Fibroblast of lung (primary cell): ENCODE measurements around the gene UBA1. TPM values are rescaled to one million over a fixed set of nuclear protein-coding genes. Genes with fewer than 3 reads are reported as not detected.

Experiments used
- DNase-seq, 2 donors: peaks; one replicate each; pipeline versions ENCODE4 v3.0.0 to v3.0.0-alpha.2; 2010; ENCODE audit warnings: low read depth in 2 of 2
- H2AFZ ChIP-seq: 2 replicates; pipeline ENCODE4 v1.5.1; 2012; ENCODE audit warnings: low read length, control low read depth, inconsistent platforms
- H3K27ac ChIP-seq: 2 replicates; pipeline ENCODE4 v1.5.1; 2011; ENCODE audit warnings: low read length, control low read depth; ENCODE audit not compliant: insufficient read depth
- H3K27me3 ChIP-seq: 2 replicates; pipeline ENCODE4 v1.5.1; 2011; ENCODE audit warnings: mild to moderate bottlenecking, low read length; ENCODE audit not compliant: control insufficient read depth, insufficient read depth
- H3K36me3 ChIP-seq: 2 replicates; pipeline ENCODE4 v1.5.1; 2011; ENCODE audit warnings: low read length; ENCODE audit not compliant: control insufficient read depth, insufficient read depth
- H3K4me1 ChIP-seq: 2 replicates; pipeline ENCODE4 v1.5.1; 2011; ENCODE audit warnings: low read length; ENCODE audit not compliant: control insufficient read depth, insufficient read depth; ENCODE audit errors: extremely low read depth
- H3K4me2 ChIP-seq: 2 replicates; pipeline ENCODE4 v1.5.1; 2011; ENCODE audit warnings: low read length, control low read depth; ENCODE audit not compliant: insufficient read depth; ENCODE audit errors: extremely low read depth
- H3K4me3 ChIP-seq, 4 experiments: fragments of 200-600 bp in 1 of 4; sonication (generic) in 1 of 4; replicated peaks in 1 of 4; 2 replicates each; pipeline ENCODE4 v1.5.1; 2011 to 2016; ENCODE audit warnings: low read length in 4 of 4, low read depth in 3 of 4, mild to moderate bottlenecking in 3 of 4, control low read depth in 2 of 4, inconsistent platforms in 1 of 4, mixed read lengths in 1 of 4; ENCODE audit not compliant: insufficient read depth in 1 of 4; ENCODE audit errors: control extremely low read depth in 1 of 4
- H3K79me2 ChIP-seq: 2 replicates; pipeline ENCODE4 v1.5.1; 2012; ENCODE audit warnings: mild to moderate bottlenecking, low read length, inconsistent platforms; ENCODE audit not compliant: control insufficient read depth, insufficient read depth
- H3K9ac ChIP-seq: 2 replicates; pipeline ENCODE4 v1.5.1; 2011; ENCODE audit warnings: mild to moderate bottlenecking, low read length, control low read depth; ENCODE audit not compliant: insufficient read depth
- H3K9me3 ChIP-seq: 2 replicates; pipeline ENCODE4 v1.5.1; 2012; ENCODE audit warnings: low read depth, low read length; ENCODE audit not compliant: control insufficient read depth, insufficient read depth
- H4K20me1 ChIP-seq: 2 replicates; pipeline ENCODE4 v1.5.1; 2011; ENCODE audit warnings: low read length; ENCODE audit not compliant: control insufficient read depth, insufficient read depth; ENCODE audit errors: extremely low read depth
- EZH2 ChIP-seq: IDR thresholded peaks from 2 replicates; pipeline ENCODE4 v1.5.1; 2012; ENCODE audit warnings: low read length, control low read depth, mild to moderate bottlenecking; ENCODE audit errors: missing control alignments
- polyA plus RNA-seq, 2 donors: library from polyadenylated mRNA; depleted of rRNA in 1 of 2; stranded (reverse) in 1 of 2; unstranded in 1 of 2; fragments of >200 nt; gene quantifications; 2 replicates each; pipeline ENCODE4 v1.2.1, GENCODE V29; 2011 to 2012; ENCODE audit warnings: missing spikeins in 1 of 2
- total RNA-seq: library from RNA; depleted of rRNA; stranded (reverse); fragments of >200 nt; gene quantifications from 2 replicates; pipeline ENCODE4 v1.2.1, GENCODE V29; 2014
- TF ChIP-seq, protein P1 (sequence below), 2 donors: IDR thresholded peaks in 1 of 2; conservative IDR thresholded peaks in 1 of 2; 1 replicate in 1 of 2; 2 replicates in 1 of 2; pipeline ENCODE4 v1.5.1; 2011 to 2012; ENCODE audit warnings: low read length in 2 of 2, control low read depth in 1 of 2, inconsistent platforms in 1 of 2, low read depth in 1 of 2, mild to moderate bottlenecking in 1 of 2

UBA1 gene
- total and polyA plus RNA-seq, 2 donors (not counting 1 experiment from before 2014, with no cell fraction given), result 135 to 158 TPM

DNA sequence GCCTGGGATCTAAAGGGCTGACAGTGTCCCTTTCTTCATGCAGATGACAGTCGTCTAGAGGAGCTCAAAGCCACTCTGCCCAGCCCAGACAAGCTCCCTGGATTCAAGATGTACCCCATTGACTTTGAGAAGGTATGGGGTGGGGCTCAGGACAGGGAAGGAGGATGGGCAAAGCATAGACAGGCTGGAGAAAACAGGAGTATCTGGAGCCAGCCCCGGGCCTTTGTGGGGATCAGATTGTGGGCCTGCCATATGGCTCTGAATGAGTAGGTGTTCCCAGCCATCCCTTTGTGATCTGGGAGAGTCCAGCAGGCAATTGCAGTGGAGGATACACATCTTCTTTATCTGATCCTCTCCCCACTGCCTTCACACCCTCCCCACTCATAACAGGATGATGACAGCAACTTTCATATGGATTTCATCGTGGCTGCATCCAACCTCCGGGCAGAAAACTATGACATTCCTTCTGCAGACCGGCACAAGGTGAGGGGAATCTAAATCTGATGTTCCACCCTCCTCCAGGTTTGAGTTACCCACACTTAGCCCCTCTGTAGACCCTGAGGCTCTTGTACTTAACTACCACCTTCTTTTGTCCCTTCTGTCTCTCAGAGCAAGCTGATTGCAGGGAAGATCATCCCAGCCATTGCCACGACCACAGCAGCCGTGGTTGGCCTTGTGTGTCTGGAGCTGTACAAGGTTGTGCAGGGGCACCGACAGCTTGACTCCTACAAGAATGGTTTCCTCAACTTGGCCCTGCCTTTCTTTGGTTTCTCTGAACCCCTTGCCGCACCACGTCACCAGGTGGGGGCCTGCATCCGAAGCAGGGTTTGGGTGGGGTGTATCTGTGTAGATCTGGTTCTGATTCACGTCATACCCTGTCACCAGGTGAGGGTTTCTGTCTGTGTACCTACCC is 19.0 kb downstream of the UBA1 start:
- no peak for DNase-seq
- Histone ChIP-seq H3K9ac (no peak overlapping the region), H3K9me3 (no peaks in the 10 kb centered on the region), H3K27ac (no peak overlapping the region), H4K20me1 (no peaks in the 10 kb centered on the region), H3K36me3 (peaks cover 50% of the 10 kb centered on the region), H3K79me2 (no peaks in the 10 kb centered on the region), H3K4me3 (no peak overlapping the region), H3K4me2 (no peak overlapping the region), H3K27me3 (no peaks in the 10 kb centered on the region), H2AFZ (no peak overlapping the region), H3K4me1 (peaks cover 6% of the 10 kb centered on the region)
- TF ChIP-seq EZH2, result no peak
- TF ChIP-seq, protein P1, sequence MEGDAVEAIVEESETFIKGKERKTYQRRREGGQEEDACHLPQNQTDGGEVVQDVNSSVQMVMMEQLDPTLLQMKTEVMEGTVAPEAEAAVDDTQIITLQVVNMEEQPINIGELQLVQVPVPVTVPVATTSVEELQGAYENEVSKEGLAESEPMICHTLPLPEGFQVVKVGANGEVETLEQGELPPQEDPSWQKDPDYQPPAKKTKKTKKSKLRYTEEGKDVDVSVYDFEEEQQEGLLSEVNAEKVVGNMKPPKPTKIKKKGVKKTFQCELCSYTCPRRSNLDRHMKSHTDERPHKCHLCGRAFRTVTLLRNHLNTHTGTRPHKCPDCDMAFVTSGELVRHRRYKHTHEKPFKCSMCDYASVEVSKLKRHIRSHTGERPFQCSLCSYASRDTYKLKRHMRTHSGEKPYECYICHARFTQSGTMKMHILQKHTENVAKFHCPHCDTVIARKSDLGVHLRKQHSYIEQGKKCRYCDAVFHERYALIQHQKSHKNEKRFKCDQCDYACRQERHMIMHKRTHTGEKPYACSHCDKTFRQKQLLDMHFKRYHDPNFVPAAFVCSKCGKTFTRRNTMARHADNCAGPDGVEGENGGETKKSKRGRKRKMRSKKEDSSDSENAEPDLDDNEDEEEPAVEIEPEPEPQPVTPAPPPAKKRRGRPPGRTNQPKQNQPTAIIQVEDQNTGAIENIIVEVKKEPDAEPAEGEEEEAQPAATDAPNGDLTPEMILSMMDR (conservative IDR thresholded peaks at IDR 0.05 in 1 of 2, IDR thresholded peaks at IDR 0.05 in 1 of 2; ENCODE audit: low read depth in 1 of 2, low read length in 2 of 2), result no peak

DNA sequence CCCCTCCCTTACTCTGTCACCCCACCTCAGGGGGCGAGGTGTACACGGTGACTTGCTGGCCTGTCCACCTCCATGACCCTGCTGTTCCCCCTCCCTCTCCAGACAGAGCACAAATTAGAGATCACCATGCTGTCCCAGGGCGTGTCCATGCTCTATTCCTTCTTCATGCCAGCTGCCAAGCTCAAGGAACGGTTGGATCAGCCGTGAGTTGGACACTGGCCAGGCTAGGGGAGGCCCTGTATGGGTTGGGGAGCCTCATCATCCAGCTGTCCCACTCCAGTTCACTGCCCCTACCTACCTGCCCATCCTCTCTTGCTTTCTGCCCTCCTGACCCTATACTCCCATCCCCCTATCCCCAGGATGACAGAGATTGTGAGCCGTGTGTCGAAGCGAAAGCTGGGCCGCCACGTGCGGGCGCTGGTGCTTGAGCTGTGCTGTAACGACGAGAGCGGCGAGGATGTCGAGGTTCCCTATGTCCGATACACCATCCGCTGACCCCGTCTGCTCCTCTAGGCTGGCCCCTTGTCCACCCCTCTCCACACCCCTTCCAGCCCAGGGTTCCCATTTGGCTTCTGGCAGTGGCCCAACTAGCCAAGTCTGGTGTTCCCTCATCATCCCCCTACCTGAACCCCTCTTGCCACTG is 20.9 kb downstream of the UBA1 start:
- Histone ChIP-seq H3K27me3 (no peaks in the 10 kb centered on the region), H4K20me1 (no peaks in the 10 kb centered on the region), H3K36me3 (peaks cover 45% of the 10 kb centered on the region), H3K4me3 (no peak overlapping the region), H3K4me1 (peaks cover 6% of the 10 kb centered on the region), H3K9ac (no peak overlapping the region), H2AFZ (no peak overlapping the region), H3K27ac (no peak overlapping the region), H3K4me2 (no peak overlapping the region), H3K9me3 (no peaks in the 10 kb centered on the region), H3K79me2 (peaks cover 9% of the 10 kb centered on the region)
- TF ChIP-seq, protein P1 (conservative IDR thresholded peaks at IDR 0.05 in 1 of 2, IDR thresholded peaks at IDR 0.05 in 1 of 2; ENCODE audit: low read depth in 1 of 2, low read length in 2 of 2), result no peak
- TF ChIP-seq EZH2, result no peak
- no peak for DNase-seq

DNA sequence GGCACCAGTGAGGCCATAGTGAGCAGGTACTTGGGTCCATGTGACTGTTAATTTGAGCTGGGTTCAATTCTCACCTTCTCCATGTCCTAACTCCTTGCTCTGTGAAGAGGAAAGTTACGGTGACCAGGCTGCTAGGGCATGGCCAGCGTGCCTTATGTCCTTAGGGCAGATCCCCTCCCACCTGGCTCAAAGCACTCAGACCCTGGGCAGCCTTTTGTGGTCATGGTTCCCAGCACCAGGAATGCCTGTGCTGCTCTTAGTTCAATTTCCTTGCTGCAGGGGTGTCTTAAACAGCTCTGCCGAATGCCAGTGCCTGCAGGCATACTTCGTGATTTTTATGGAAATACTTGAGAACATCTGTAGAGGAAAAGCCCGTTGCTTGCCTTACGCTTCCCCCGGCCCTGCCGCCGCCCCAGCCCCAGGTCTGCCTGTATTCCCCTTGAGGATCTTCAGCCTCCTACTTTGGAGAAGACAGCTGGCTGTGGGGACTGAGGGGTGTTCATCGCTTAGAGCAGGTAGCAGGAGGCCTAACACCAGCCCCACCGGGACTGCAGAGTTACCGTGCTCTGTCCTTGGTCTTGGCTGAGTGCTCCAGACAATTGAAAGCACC is 21.8 kb downstream of the UBA1 start:
- H4K20me1 ChIP-seq, result no peaks in the 10 kb centered on the region
- no peak overlapping the region for H3K9ac ChIP-seq
- H3K27me3 ChIP-seq, result no peaks in the 10 kb centered on the region
- peaks cover 6% of the 10 kb centered on the region for H3K4me1 ChIP-seq
- no peak for DNase-seq
- no peak overlapping the region for H3K4me3 ChIP-seq
- peaks cover 18% of the 10 kb centered on the region for H3K79me2 ChIP-seq
- H3K36me3 ChIP-seq, result peaks cover 38% of the 10 kb centered on the region
- H3K4me2 ChIP-seq, result no peak overlapping the region
- no peak overlapping the region for H3K27ac ChIP-seq
- TF ChIP-seq, protein P1 (conservative IDR thresholded peaks at IDR 0.05 in 1 of 2, IDR thresholded peaks at IDR 0.05 in 1 of 2; ENCODE audit: low read depth in 1 of 2, low read length in 2 of 2), result no peak
- TF ChIP-seq EZH2, result no peak
- no peak overlapping the region for H2AFZ ChIP-seq
- H3K9me3 ChIP-seq, result no peaks in the 10 kb centered on the region
